GM21737 (cell line): ENCODE measurements around the gene UPF1.
"Not testable (repeated sequence)": the region's sequence is repeated elsewhere in the genome, so short reads cannot be mapped to it uniquely, and the experiment has no call there.

Experiments
- ATAC-seq: cut with Tn5 transposase; IDR thresholded peaks from one replicate; pipeline ENCODE4 v1.9.1; 2021; ENCODE audit warnings: mild to moderate bottlenecking, moderate library complexity; ENCODE audit not compliant: unreplicated experiment

UPF1 gene

DNA sequence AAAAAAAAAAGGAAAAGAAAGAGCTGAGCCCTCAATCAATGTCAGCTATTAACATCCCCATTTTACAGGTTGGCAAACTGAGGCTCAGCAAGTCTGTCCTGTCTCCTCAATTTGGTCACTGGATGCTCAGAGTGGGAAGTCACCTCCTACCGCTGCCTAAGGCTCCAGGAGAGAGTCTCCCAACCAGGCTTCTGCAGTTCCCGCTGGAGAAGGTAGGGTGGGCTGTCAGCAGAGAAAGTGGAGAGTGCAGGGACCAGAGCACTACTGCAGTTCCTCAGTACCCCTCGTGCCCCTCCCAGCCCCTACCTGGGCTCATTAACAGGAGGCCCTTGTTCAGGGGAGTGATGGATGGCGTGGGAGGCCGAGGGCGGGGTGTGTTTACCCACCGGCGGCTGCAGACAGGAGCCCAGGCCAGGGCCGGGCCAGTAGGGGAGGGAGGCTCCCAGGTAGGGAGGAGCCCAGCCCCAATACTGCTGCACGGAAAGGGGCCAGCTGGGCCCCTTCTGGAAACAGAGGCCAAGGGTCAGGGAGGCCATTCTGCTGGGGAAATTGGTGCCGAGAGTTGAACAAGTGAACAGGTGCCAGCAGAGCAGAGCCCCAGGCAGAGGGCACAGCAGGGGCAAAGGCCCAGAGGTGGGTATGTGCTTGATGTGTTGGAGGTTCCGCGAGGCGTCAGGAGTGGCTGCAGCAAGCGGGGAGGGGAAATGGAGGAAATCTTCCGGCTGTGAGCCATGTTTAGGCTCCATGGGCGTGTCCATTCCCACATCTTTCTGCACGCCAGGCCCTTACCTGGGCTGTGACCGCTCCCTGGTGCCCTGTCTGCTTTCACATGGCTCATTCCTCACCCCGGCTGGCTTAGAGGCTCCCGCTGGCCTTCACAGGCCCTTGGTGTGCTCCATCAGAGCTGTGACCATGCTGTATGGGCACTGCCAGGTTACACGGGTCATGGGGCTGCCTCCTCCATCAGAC, 33.1 kb upstream of the UPF1 start:
- ATAC-seq = no peak

DNA sequence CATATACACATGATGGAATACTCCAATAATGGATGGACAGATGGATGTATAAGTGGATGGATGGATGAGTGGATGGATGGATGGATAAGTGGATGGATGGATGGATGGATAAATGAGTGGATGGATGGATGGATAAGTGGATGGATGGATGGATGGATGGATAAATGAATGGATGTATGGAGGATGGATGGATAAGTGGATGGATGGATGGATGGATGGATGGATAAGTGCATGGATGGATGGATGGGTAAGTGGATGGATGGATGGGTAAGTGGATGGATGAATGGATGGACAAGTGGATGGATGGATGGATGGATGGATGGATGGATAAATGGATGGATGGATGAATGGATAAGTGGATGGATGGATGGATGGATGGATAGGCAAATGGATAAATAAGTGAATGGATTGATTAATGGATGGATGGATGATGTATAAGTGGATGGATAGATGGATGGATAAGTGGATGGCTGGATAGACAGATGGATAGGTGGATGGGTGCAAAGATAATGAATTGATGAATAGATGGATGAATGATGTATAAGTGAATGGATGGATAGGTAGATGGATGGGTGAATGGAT, 32.3 kb upstream of the UPF1 start:
- no peak for ATAC-seq

- ATAC-seq = no peak
Measured at GRCh38 chr19:18800079-18800478, 31.7 kb upstream of the UPF1 start.

DNA sequence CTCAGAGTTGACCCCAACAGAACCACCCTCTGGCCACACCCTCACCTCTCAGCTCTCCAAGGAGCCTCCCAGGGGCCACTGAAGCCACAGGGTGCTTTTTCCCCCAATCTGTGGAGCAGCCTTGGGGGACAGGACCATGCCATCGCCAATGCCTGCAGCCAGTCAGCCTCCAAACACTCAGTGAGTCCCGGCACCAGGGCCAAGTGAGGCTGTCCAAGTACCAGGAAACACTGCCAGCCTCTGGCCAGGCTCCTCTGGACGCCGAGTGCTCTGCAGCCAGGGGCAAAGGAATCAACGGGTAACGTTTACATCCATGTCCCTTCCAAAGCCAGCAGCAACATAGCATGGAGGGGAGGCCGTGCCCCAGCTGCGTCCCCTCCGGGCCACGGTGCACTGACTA, 31.1 kb upstream of the UPF1 start:
- no peak for ATAC-seq

GRCh38 chr19:18802354-18802753, 29.4 kb upstream of the UPF1 start:
- ATAC-seq = no peak

DNA sequence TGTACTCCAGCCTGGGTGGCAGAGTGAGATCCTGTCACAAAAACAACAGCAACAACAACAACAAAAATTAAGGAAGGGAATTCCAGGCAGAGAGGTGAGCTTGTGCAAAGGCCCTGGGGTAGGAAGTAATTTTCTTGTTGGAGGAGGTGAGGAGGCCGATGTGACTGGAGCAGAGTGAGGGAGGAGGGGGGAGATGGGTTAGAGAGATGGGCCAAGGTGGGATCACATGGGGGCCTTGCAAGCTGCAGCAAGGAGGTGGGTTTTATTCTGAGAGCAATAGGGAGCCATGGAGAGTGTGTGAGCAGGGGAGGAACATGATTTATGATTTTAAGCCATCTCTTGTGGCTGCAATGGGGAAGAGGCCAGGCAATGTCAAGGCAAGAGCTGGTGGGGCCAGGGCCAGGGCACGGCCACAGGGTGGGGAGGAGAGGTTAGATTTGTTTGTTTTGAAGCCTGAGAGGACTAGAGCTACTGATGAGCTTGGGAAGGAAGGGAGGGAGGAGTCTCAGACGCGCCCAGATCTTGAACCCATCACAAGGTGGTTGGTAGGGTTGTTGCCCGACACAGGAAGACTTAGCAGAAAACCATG, 28.1 kb upstream of the UPF1 start:
- no peak for ATAC-seq

- ATAC-seq = no peak
Measured at GRCh38 chr19:18804139-18804601, 27.6 kb upstream of the UPF1 start.

- ATAC-seq = no peak
Measured at GRCh38 chr19:18804643-18805042, 27.1 kb upstream of the UPF1 start.

GRCh38 chr19:18807861-18808331, 23.9 kb upstream of the UPF1 start:
- ATAC-seq = no peak

- no peak for ATAC-seq
Measured at GRCh38 chr19:18809149-18809868, 22.4 kb upstream of the UPF1 start.

DNA sequence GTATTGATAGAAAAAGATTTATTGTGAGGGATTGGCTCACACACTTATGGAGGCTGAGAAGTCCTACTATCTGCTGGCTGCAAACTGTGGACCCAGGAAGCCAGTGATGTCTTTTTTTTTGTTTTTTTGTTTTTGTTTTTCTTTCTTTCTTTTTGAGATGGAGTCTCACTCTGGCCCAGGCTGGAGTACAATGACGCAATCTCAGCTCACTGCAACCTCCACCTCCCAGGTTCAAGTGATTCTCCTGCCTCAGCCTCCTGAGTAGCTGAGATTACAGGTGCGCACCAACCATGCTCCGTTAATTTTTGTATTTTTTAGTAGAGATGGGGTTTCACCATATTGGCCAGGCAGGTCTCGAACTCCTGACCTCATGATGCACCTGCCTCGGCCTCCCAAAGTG, 20.1 kb upstream of the UPF1 start:
- not testable (repeated sequence) for ATAC-seq

GRCh38 chr19:18814063-18814462, 17.7 kb upstream of the UPF1 start:
- no peak for ATAC-seq

DNA sequence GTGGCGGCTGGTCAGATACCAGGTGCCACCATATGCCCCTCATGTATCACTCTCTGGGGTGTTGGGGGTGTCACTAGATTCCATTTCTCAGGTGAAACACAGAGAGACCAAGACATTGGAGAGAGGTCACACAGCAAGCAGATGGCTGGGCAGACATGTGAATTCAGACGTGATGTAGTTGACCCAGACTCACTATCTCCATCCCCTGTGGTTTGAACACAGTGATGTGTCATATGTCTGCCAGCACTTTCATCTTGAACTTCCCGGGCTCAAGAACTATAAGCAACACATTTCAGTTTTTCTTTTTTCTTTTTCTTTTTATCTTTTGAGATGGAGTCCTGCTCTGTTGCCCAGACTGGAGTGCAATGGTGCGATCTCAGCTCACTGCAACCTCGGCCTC, 16.1 kb upstream of the UPF1 start:
- ATAC-seq = no peak

DNA sequence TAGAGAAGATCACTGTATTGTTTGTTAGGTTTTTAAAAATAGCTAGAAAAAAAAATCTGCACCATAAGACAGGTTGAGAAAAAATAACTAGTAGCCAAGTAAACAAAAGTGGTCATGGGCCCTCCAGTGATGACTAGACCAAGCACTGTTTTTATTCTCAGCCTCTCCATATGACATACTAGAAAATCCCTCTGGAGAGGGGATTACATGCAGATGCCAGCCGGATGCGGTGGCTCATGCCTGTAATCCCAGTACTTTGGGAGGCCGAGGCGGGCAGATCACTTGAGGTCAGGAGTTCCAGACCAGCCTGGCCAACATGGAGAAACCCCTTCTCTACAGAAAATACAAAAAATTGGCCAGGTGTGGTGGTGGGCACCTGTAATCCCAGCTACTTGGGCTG, 15.1 kb upstream of the UPF1 start:
- ATAC-seq = not testable (repeated sequence)

DNA sequence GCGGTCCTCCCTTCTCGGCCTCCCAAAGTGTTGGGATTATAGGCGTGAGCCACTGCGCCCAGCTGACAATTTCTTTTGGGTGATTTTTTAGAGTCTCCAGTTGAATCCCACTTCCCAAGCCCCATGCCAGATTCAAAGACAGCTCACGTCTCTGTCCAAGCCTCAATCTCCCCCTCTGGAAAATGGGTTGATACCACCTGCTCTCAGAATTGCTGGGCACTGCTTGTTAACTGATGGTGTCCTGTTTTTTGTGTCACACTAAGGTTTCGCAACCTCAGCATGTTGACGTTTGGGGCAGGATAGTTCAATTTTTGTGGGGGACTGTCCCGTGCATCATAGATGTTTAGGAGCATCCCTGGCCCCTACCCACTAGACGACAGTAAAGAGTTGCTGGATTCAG, 14.2 kb upstream of the UPF1 start:
- no peak for ATAC-seq

GRCh38 chr19:18828786-18829185, 3.0 kb upstream of the UPF1 start:
- no peak for ATAC-seq

DNA sequence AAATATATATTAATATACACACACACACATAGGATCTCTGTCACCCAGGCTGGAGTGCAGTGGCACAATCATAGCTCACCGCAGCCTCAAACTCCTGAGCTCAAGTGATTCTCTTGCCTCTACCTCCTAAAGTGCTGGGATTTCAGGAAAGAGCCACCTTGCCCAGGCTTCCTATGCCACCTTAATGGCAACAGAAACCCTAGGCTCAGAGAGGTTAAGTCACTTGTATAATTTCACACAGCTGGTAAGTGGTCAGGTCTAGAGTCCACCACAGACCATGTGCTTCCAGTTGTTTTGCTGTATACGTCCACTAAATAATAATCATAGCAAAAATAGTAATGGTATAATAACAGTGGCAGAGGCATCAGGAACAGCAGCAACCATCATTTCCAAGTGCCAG, 1.3 kb upstream of the UPF1 start:
- no peak for ATAC-seq

DNA sequence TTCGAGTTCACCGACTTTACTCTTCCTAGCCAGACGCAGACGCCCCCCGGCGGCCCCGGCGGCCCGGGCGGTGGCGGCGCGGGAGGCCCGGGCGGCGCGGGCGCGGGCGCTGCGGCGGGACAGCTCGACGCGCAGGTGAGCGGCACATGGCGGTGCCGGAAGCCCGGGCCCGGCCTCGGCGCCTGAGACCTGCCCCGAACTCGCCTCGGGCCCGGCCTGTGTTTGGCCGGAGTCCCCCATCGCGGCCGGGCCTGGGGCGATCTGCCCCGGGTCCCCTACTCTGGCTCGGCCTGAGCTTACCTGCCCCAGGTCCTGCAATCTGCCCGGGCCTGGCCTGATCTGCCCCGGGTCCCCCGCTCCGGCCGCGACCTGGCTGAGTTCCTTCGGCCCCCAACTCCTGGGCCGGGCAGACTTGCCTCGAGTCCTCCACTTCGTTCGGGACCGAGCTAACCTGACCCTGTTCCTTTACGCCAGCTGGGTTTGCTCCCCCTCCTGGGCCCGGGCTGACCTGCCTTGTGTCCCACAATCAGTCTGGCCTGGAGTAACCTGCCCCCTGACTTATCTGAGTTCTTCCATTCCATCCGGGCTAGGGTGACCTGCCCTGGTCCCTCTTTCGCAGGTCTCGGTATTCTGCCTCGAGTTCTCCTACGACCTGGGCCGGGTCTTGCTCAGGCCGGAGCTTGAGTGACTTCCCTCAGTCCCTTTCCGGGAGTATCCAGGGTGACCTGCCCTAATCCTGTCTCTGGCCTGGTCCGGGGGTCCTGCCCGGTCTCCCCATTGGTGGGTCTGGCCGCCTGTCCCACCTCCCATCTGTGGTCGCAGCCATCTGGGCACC, 764 bp downstream of the UPF1 start:
- peak; percentile 35 for ATAC-seq

DNA sequence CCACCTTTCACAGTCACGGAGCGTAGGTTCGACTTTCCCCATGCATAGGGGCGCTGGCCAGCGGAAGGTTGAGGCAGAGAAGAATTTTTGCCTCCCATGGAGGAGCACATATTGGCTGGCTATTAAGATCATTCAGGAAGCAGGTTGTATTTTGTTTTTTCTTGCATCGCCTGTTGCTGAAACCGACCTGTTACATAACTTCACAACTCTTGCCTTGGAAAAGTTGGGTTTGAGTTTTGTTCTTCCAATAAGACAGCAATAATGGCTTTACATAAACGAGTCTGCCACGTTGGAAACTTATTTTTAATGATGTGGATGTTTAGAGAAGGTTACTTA, 1.4 kb downstream of the UPF1 start:
- ATAC-seq = no peak

GRCh38 chr19:18833849-18834643, 2.3 kb downstream of the UPF1 start:
- ATAC-seq = no peak
